Type B pancreatic cell (in vitro differentiated cells): ENCODE results near the gene SGK1. TPM values are rescaled to one million over a fixed set of nuclear protein-coding genes. Genes with fewer than 3 reads are reported as not detected.
"Not testable (repeated sequence)": the region's sequence is repeated elsewhere in the genome, so short reads cannot be mapped to it uniquely, and the experiment has no call there.

Experiments
- DNase-seq: peaks from one replicate; pipeline ENCODE4 v3.0.0; 2021; ENCODE audit warnings: mixed read lengths; ENCODE audit not compliant: unreplicated experiment; ENCODE audit errors: extremely low spot score
- H3K27ac Mint-ChIP-seq: 2 replicates; pipeline ENCODE4 v1.8.0; 2021; ENCODE audit warnings: mild to moderate bottlenecking, mixed read lengths
- H3K27me3 Mint-ChIP-seq: 2 replicates; pipeline ENCODE4 v1.8.0; 2021; ENCODE audit warnings: mixed read lengths
- H3K36me3 Mint-ChIP-seq: 2 replicates; pipeline ENCODE4 v1.8.0; 2021; ENCODE audit warnings: mixed read lengths
- H3K4me1 Mint-ChIP-seq: one replicate; pipeline ENCODE4 v1.8.0; 2021; ENCODE audit warnings: mixed read lengths; ENCODE audit not compliant: unreplicated experiment
- H3K4me3 Mint-ChIP-seq: 2 replicates; pipeline ENCODE4 v1.8.0; 2021; ENCODE audit warnings: mild to moderate bottlenecking, mixed read lengths
- H3K9me3 Mint-ChIP-seq: 2 replicates; pipeline ENCODE4 v1.8.0; 2021; ENCODE audit warnings: mixed read lengths
- total RNA-seq: library from RNA; stranded (reverse); gene quantifications from 2 replicates; pipeline ENCODE4 v1.2.1, GENCODE V29; 2021; ENCODE audit warnings: low replicate concordance
- TF ChIP-seq, protein P1 (sequence below): fragments of 200-600 bp; sonication (generic); conservative IDR thresholded peaks from 2 replicates; pipeline ENCODE4 v1.5.0; 2021; ENCODE audit warnings: antibody characterized with exemption, mild to moderate bottlenecking

The SGK1 gene
- total RNA-seq, 1 donor from 2014 or later, result 52.6 TPM

- peaks cover 13% of the 10 kb centered on the region for H3K27me3 Mint-ChIP-seq
- H3K27ac Mint-ChIP-seq, result no peak overlapping the region
- H3K4me3 Mint-ChIP-seq, result no peak overlapping the region
- TF ChIP-seq, protein P1, sequence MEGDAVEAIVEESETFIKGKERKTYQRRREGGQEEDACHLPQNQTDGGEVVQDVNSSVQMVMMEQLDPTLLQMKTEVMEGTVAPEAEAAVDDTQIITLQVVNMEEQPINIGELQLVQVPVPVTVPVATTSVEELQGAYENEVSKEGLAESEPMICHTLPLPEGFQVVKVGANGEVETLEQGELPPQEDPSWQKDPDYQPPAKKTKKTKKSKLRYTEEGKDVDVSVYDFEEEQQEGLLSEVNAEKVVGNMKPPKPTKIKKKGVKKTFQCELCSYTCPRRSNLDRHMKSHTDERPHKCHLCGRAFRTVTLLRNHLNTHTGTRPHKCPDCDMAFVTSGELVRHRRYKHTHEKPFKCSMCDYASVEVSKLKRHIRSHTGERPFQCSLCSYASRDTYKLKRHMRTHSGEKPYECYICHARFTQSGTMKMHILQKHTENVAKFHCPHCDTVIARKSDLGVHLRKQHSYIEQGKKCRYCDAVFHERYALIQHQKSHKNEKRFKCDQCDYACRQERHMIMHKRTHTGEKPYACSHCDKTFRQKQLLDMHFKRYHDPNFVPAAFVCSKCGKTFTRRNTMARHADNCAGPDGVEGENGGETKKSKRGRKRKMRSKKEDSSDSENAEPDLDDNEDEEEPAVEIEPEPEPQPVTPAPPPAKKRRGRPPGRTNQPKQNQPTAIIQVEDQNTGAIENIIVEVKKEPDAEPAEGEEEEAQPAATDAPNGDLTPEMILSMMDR, result no peak
- H3K4me1 Mint-ChIP-seq, result no peaks in the 10 kb centered on the region
- H3K9me3 Mint-ChIP-seq, result no peaks in the 10 kb centered on the region
- no peaks in the 10 kb centered on the region for H3K36me3 Mint-ChIP-seq
- DNase-seq, result no peak
These were observed 6.9 kb upstream of the SGK1 start for GRCh38 chr6:134324766-134325165.

GRCh38 chr6:134324141-134324540 lies 6.2 kb upstream of the SGK1 start:
- Mint-ChIP-seq H3K27me3 (peaks cover 19% of the 10 kb centered on the region), H3K4me1 (no peaks in the 10 kb centered on the region), H3K36me3 (no peaks in the 10 kb centered on the region), H3K4me3 (no peak overlapping the region), H3K9me3 (no peaks in the 10 kb centered on the region), H3K27ac (no peak overlapping the region)
- TF ChIP-seq, protein P1, result no peak
- no peak for DNase-seq

- H3K4me3 Mint-ChIP-seq, result no peak overlapping the region
- H3K9me3 Mint-ChIP-seq, result no peaks in the 10 kb centered on the region
- TF ChIP-seq, protein P1, result no peak
- no peaks in the 10 kb centered on the region for H3K36me3 Mint-ChIP-seq
- DNase-seq, result no peak
- H3K27me3 Mint-ChIP-seq, result peaks cover 24% of the 10 kb centered on the region
- H3K27ac Mint-ChIP-seq, result no peak overlapping the region
- no peaks in the 10 kb centered on the region for H3K4me1 Mint-ChIP-seq
These were observed 5.8 kb upstream of the SGK1 start for GRCh38 chr6:134323698-134324097.

DNA sequence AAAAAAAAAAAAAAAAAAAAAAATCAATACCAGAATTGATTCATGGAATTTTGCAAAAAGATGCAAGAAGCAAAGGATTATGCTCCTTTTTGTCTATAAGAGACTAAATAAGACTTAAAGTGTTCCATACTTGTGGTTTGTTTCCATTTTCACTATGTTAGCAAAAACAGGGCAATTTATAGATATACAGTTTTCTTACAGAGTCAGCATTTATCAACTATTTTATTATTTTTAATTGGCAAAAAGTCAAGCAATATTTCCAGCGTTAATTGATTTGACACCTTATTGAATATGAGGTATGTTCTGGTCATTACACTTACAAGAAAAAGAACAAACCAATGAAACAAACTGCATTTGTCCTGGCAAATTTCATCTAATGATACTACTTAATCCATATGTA lies 5.4 kb upstream of the SGK1 start:
- Mint-ChIP-seq H3K9me3 (no peaks in the 10 kb centered on the region), H3K27ac (no peak overlapping the region), H3K27me3 (peaks cover 27% of the 10 kb centered on the region), H3K36me3 (no peaks in the 10 kb centered on the region), H3K4me1 (peaks cover under 1% of the 10 kb centered on the region), H3K4me3 (no peak overlapping the region)
- TF ChIP-seq, protein P1, result no peak
- DNase-seq, result no peak

DNA sequence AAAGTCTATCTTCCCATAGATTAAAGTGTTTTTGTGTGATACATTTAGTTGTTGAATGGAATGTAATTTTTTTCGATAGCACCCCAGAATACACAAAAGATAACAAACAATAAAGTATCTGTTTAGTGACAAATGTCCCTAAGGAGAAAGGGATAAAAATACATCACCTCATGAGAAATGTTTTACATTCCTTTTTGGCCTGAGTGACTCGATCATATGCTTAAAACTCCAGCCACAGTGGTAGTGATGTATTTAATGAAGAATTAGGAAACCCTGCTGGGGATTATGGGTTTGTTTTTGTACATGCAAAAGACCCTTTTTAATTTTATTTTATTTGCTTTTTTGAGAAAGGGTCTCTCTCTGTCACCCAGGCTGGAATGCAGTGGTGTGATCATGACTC lies 4.3 kb upstream of the SGK1 start:
- Mint-ChIP-seq H3K27ac (no peak overlapping the region), H3K36me3 (no peaks in the 10 kb centered on the region), H3K27me3 (peaks cover 38% of the 10 kb centered on the region), H3K9me3 (no peaks in the 10 kb centered on the region), H3K4me3 (no peak overlapping the region), H3K4me1 (peaks cover 7% of the 10 kb centered on the region)
- no peak for DNase-seq
- TF ChIP-seq, protein P1, result no peak

- Mint-ChIP-seq H3K27ac (no peak overlapping the region), H3K36me3 (no peaks in the 10 kb centered on the region), H3K4me3 (no peak overlapping the region), H3K9me3 (no peaks in the 10 kb centered on the region), H3K27me3 (peaks cover 47% of the 10 kb centered on the region), H3K4me1 (peaks cover 12% of the 10 kb centered on the region)
- TF ChIP-seq, protein P1, result no peak
- no peak for DNase-seq
These were observed 3.3 kb upstream of the SGK1 start for GRCh38 chr6:134321246-134321645.

- not testable (repeated sequence) for H3K27ac Mint-ChIP-seq, H3K36me3 Mint-ChIP-seq, H3K9me3 Mint-ChIP-seq, DNase-seq, H3K4me3 Mint-ChIP-seq
- H3K4me1 Mint-ChIP-seq, result peaks cover 12% of the 10 kb centered on the region
- H3K27me3 Mint-ChIP-seq, result peaks cover 58% of the 10 kb centered on the region
These were observed 1.8 kb upstream of the SGK1 start for GRCh38 chr6:134319686-134320085.
